GM23248 (cell line): ENCODE measurements around the gene CREB5. TPM values are rescaled to one million over a fixed set of nuclear protein-coding genes. Genes with fewer than 3 reads are reported as not detected.
A peak's percentile ranks its signal among the peaks of the same experiment; 100 is the strongest.

Experiments used
- DNase-seq: peaks from one replicate; pipeline ENCODE4 v3.0.0-alpha.2; 2015
- H2AFZ ChIP-seq: fragments of 200-600 bp; sonication (generic); 2 replicates; pipeline ENCODE4 v1.6.1; 2016; ENCODE audit warnings: antibody characterized with exemption
- H3F3A ChIP-seq: fragments of 200-600 bp; sonication (generic); 2 replicates; pipeline ENCODE4 v1.6.1; 2016; ENCODE audit warnings: mild to moderate bottlenecking, antibody characterized with exemption, mixed run types; ENCODE audit not compliant: insufficient read depth
- H3K27ac ChIP-seq: fragments of 200-600 bp; sonication (generic); 2 replicates; pipeline ENCODE4 v1.5.1; 2016; ENCODE audit warnings: mild to moderate bottlenecking
- H3K27me3 ChIP-seq: fragments of 200-600 bp; sonication (generic); replicated peaks from 2 replicates; pipeline ENCODE4 v1.6.1; 2016; ENCODE audit warnings: mild to moderate bottlenecking; ENCODE audit not compliant: insufficient read depth
- H3K36me3 ChIP-seq: fragments of 200-600 bp; sonication (generic); 2 replicates; pipeline ENCODE4 v1.6.1; 2016; ENCODE audit warnings: low read depth, mild to moderate bottlenecking
- H3K4me1 ChIP-seq: fragments of 200-600 bp; sonication (generic); 2 replicates; pipeline ENCODE4 v1.6.1; 2016; ENCODE audit warnings: mild to moderate bottlenecking; ENCODE audit not compliant: insufficient read depth
- H3K4me2 ChIP-seq: fragments of 200-600 bp; sonication (generic); one replicate; pipeline ENCODE4 v1.6.1; 2016; ENCODE audit warnings: mild to moderate bottlenecking; ENCODE audit not compliant: unreplicated experiment
- H3K4me3 ChIP-seq: fragments of 200-600 bp; sonication (generic); 2 replicates; pipeline ENCODE4 v1.5.1; 2016; ENCODE audit warnings: mild to moderate bottlenecking
- H3K79me2 ChIP-seq: fragments of 200-600 bp; sonication (generic); 2 replicates; pipeline ENCODE4 v1.6.1; 2016; ENCODE audit warnings: mild to moderate bottlenecking; ENCODE audit not compliant: insufficient read depth
- H3K9ac ChIP-seq: fragments of 200-600 bp; sonication (generic); 2 replicates; pipeline ENCODE4 v1.6.1; 2016; ENCODE audit warnings: mild to moderate bottlenecking
- H3K9me2 ChIP-seq: fragments of 200-600 bp; sonication (generic); 2 replicates; pipeline ENCODE4 v1.6.1; 2016; ENCODE audit warnings: mixed run types, mild to moderate bottlenecking, moderate library complexity; ENCODE audit not compliant: insufficient read depth
- H3K9me3 ChIP-seq: fragments of 200-600 bp; sonication (generic); one replicate; pipeline ENCODE4 v1.6.1; 2017; ENCODE audit warnings: low read depth
- H4K20me1 ChIP-seq: fragments of 200-600 bp; sonication (generic); 2 replicates; pipeline ENCODE4 v1.6.0; 2016; ENCODE audit not compliant: insufficient read depth
- EZH2 ChIP-seq: fragments of 200-600 bp; sonication (generic); IDR thresholded peaks from 2 replicates; pipeline ENCODE4 v1.6.1; 2018; ENCODE audit warnings: antibody characterized with exemption, mild to moderate bottlenecking; ENCODE audit not compliant: insufficient read depth, poor library complexity, severe bottlenecking
- EZH2phosphoT487 ChIP-seq: fragments of 200-600 bp; sonication (generic); IDR thresholded peaks from 2 replicates; pipeline ENCODE4 v1.6.1; 2018; ENCODE audit warnings: antibody characterized with exemption, moderate library complexity, mild to moderate bottlenecking, low read depth; ENCODE audit not compliant: insufficient read depth
- WGBS, 2 experiments: methylation state at CpG; one replicate each; pipeline ENCODE4 v1.1.6; 2015 to 2017; ENCODE audit warnings: low lambda C conversion rate in 2 of 2, low coverage in 1 of 2; ENCODE audit errors: missing lambda C conversion rate in 2 of 2; 5-methylcytosine and 5-hydroxymethylcytosine counted together
- in situ Hi-C: fragments of 300-500 bp; cut with MboI; formaldehyde crosslinking; loops from 2 replicates; pipeline ENCODE4 v1.15.0; 2020
- polyA plus RNA-seq: library from polyadenylated mRNA; unstranded; fragments of >200 nt; fragmentation: Nextera tagmentation; extraction: Ambion mirVana; gene quantifications from 2 replicates; pipeline ENCODE4 v1.2.1, GENCODE V29; 2016
- total RNA-seq: library from RNA; depleted of rRNA; stranded (reverse); fragments of >200 nt; shearing (Covaris generic); gene quantifications from 2 replicates; pipeline ENCODE4 v1.2.3, GENCODE V29; 2014

CREB5 gene
- total and polyA plus RNA-seq, 2 experiments from 2014 or later, result 13.6 to 19.2 TPM

- Histone ChIP-seq H3K79me2 (0 out of 2 replicates have a peak, but pooled peaks cover 4% of the 10 kb centered on the region), H2AFZ (peak overlapping the region; percentile 55), H4K20me1 (no peaks in the 10 kb centered on the region), H3K4me3 (peak overlapping the region; percentile 52), H3F3A (peaks cover 11% of the 10 kb centered on the region; the same call in 1 of the 2 replicates), H3K9me2 (no peaks in the 10 kb centered on the region), H3K4me2 (peak overlapping the region; percentile 62), H3K36me3 (no peaks in the 10 kb centered on the region), H3K4me1 (0 out of 2 replicates have a peak, but pooled peaks cover 16% of the 10 kb centered on the region), H3K27me3 (no peaks in the 10 kb centered on the region), H3K27ac (peak overlapping the region; percentile 38), H3K9me3 (no peaks in the 10 kb centered on the region), H3K9ac (peak overlapping the region; percentile 49)
- DNase-seq, result peak; percentile 72
- in situ Hi-C loops, result no loop called here
- no peak for TF ChIP-seq EZH2
- no peak for TF ChIP-seq EZH2phosphoT487
- 11 to 18% methylated on average over 7 of the region's 7 CpGs for WGBS, 2 experiments
These were observed 19.8 kb downstream of the CREB5 start for GRCh38 chr7:28432105-28432504.

- no peak overlapping the region for H3K4me3 ChIP-seq
- no peak overlapping the region for H2AFZ ChIP-seq
- H3K27me3 ChIP-seq, result no peaks in the 10 kb centered on the region
- 0 out of 2 replicates have a peak, but pooled peaks cover 4% of the 10 kb centered on the region for H3K79me2 ChIP-seq
- H3K36me3 ChIP-seq, result no peaks in the 10 kb centered on the region
- H3F3A ChIP-seq, result peaks cover 11% of the 10 kb centered on the region; the same call in 1 of the 2 replicates
- H3K27ac ChIP-seq, result no peak overlapping the region
- WGBS, 2 experiments, result 39 to 43% methylated on average over 2 of the region's 2 CpGs
- no peaks in the 10 kb centered on the region for H3K9me3 ChIP-seq
- 0 out of 2 replicates have a peak, but pooled peaks cover 16% of the 10 kb centered on the region for H3K4me1 ChIP-seq
- in situ Hi-C loops, result no loop called here
- peaks cover 3% of the 10 kb centered on the region; the same call in 1 of the 2 replicates for H3K9me2 ChIP-seq
- no peak for DNase-seq
- H3K9ac ChIP-seq, result no peak overlapping the region
- H4K20me1 ChIP-seq, result no peaks in the 10 kb centered on the region
- TF ChIP-seq EZH2phosphoT487, result no peak
- no peak for TF ChIP-seq EZH2
- no peak overlapping the region for H3K4me2 ChIP-seq
These were observed 20.7 kb downstream of the CREB5 start for GRCh38 chr7:28433039-28433438.

GRCh38 chr7:28433699-28434219, 21.4 kb downstream of the CREB5 start:
- H3K79me2 ChIP-seq, result 0 out of 2 replicates have a peak, but pooled peaks cover 4% of the 10 kb centered on the region
- H4K20me1 ChIP-seq, result no peaks in the 10 kb centered on the region
- H3K9me3 ChIP-seq, result no peaks in the 10 kb centered on the region
- 93 to 97% methylated on average over 4 of the region's 4 CpGs for WGBS, 2 experiments
- in situ Hi-C loops, result no loop called here
- H2AFZ ChIP-seq, result no peak overlapping the region
- H3K36me3 ChIP-seq, result no peaks in the 10 kb centered on the region
- H3K27ac ChIP-seq, result no peak overlapping the region
- DNase-seq, result peak; percentile 7
- H3K4me2 ChIP-seq, result no peak overlapping the region
- H3K4me1 ChIP-seq, result 0 out of 2 replicates have a peak, but pooled peaks cover 16% of the 10 kb centered on the region
- no peaks in the 10 kb centered on the region for H3K27me3 ChIP-seq
- H3K4me3 ChIP-seq, result no peak overlapping the region
- peaks cover 11% of the 10 kb centered on the region; the same call in 1 of the 2 replicates for H3F3A ChIP-seq
- no peak overlapping the region for H3K9ac ChIP-seq
- TF ChIP-seq EZH2phosphoT487 (no peak), EZH2 (no peak)
- peaks cover 3% of the 10 kb centered on the region; the same call in 1 of the 2 replicates for H3K9me2 ChIP-seq

- Histone ChIP-seq H3K27ac (no peak overlapping the region), H3K27me3 (0 out of 2 replicates have a peak, but pooled peaks cover 5% of the 10 kb centered on the region), H3K4me3 (no peak overlapping the region), H3K9ac (no peak overlapping the region), H3K79me2 (0 out of 2 replicates have a peak, but pooled peaks cover 4% of the 10 kb centered on the region), H4K20me1 (no peaks in the 10 kb centered on the region), H3F3A (peaks cover 11% of the 10 kb centered on the region; the same call in 1 of the 2 replicates), H3K4me1 (0 out of 2 replicates have a peak, but pooled peaks cover 16% of the 10 kb centered on the region), H3K9me2 (peaks cover 3% of the 10 kb centered on the region; the same call in 1 of the 2 replicates), H3K36me3 (no peaks in the 10 kb centered on the region), H2AFZ (no peak overlapping the region), H3K9me3 (no peaks in the 10 kb centered on the region), H3K4me2 (no peak overlapping the region)
- TF ChIP-seq EZH2, result no peak
- no peak for TF ChIP-seq EZH2phosphoT487
- in situ Hi-C loops, result no loop called here
- 87 to 88% methylated on average over 1 of the region's 1 CpG for WGBS, 2 experiments
- DNase-seq, result no peak
These were observed 22.2 kb downstream of the CREB5 start for GRCh38 chr7:28434510-28434909.
